Peyer's patch (tissue), 4 donors: Measurements from ENCODE around the gene LCLAT1.

ENCODE experiments used
- CTCF ChIP-seq, 6 experiments: fragments of 450-650 bp in 4 of 6; fragments of 200-600 bp in 2 of 6; sonication (generic) in 1 of 6; IDR thresholded peaks; one replicate each; pipeline ENCODE4 v1.5.1; 2017 to 2019; ENCODE audit warnings: antibody characterized with exemption in 6 of 6, mild to moderate bottlenecking in 3 of 6, moderate library complexity in 1 of 6
- POLR2A ChIP-seq, 2 donors: fragments of 450-650 bp; IDR thresholded peaks; one replicate each; pipeline ENCODE4 v1.5.1; 2017; ENCODE audit warnings: antibody characterized with exemption in 2 of 2, mild to moderate bottlenecking in 2 of 2, moderate library complexity in 2 of 2

- TF ChIP-seq POLR2A (IDR thresholded peaks at IDR 0.05): no peak
- no peak for TF ChIP-seq CTCF (IDR thresholded peaks at IDR 0.05)
Measured at GRCh38 chr2:30545875-30546274, 98.8 kb downstream of the LCLAT1 start.
